Measurements from ENCODE around the gene PARVB. TPM values are rescaled to one million over a fixed set of nuclear protein-coding genes. Genes with fewer than 3 reads are reported as not detected.
A peak's percentile ranks its signal among the peaks of the same experiment; 100 is the strongest.

Gene PARVB
- total RNA-seq, 4 donors from 2014 or later = 27.7 to 88.5 (median 41.7) TPM

DNA sequence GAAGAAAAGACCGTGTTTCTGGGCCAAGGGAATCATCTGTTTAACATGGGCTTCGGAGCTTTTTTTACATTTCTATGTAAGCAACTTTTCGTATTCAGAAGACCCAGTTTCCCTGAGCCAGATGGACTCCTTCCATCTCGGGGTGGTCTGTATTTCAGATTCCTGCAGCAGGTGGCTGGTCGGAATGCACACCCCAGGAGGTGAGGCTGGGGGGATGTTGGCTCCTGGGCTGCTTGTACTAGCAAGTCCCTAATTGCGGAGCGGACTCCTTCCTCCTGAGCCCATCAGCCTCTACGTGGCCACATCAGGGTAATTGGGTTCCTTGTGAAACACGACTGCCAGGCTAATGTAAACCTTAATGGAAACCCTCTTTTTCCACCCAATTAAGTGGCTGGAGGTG is 58.7 kb downstream of the PARVB start:
- no peak for TF ChIP-seq POLR2A (IDR thresholded peaks at IDR 0.05)
- Histone ChIP-seq H3K9me3 (no peaks in the 10 kb centered on the region), H3K4me1 (peaks cover 0 to 11% of the 10 kb centered on the region in 2 donors), H3K4me3 (no peak overlapping the region), H3K36me3 (no peaks in the 10 kb centered on the region), H3K27ac (no peak overlapping the region), H3K27me3 (no peaks in the 10 kb centered on the region)
- no peak for DNase-seq
- intact Hi-C loops (cut with DNase I; ENCODE audit: low total_unique reads) = loop anchor here (10.0 kb wide), 1 partner anchor 542 kb away; no protein-coding TSS in a partner anchor

DNA sequence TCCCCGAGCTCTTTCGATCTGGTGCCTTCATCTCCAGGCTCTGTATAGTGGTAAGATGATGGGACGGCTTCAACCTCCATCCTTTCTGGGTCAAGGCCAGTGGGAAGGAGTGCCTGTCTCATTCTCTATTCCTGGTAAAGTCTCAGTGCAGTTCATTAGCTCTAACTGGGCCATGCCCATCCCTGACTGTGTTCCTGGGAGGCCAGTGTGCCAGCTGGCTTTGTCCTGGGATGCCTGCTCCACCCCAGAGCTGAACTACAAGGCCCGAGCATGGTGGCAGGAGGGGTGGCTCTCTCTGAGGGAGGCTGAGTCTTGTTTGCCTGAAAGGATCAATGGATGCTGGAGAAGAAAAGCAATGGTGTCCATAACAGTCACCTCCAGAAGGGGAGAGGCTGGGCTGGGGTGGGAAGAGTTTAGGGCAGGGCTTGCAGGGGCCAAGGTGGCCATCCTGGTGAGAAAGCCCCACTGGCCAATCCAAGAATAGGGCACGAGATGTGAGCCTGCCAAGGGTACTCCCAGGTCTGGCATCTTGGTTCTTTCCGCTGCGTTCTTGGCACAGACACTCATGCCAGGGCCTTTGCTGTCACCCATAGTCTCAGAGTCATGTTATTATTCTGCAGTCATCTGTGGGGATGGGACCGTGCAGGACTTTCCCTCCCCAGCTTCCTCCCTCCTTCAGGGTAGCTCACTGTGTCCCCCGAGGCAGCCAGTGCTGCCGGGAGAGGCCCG is 60.1 kb downstream of the PARVB start:
- H3K27me3 ChIP-seq = no peaks in the 10 kb centered on the region
- H3K27ac ChIP-seq = no peak overlapping the region
- DNase-seq = no peak
- H3K4me1 ChIP-seq = peaks cover 0 to 11% of the 10 kb centered on the region in 2 donors
- intact Hi-C loops (cut with DNase I; ENCODE audit: low total_unique reads) = loop anchor here (10.0 kb wide), 1 partner anchor 541 kb away; no protein-coding TSS in a partner anchor
- H3K36me3 ChIP-seq = no peaks in the 10 kb centered on the region
- H3K4me3 ChIP-seq = no peak overlapping the region
- TF ChIP-seq POLR2A (IDR thresholded peaks at IDR 0.05) = no peak
- TF ChIP-seq, protein P1, sequence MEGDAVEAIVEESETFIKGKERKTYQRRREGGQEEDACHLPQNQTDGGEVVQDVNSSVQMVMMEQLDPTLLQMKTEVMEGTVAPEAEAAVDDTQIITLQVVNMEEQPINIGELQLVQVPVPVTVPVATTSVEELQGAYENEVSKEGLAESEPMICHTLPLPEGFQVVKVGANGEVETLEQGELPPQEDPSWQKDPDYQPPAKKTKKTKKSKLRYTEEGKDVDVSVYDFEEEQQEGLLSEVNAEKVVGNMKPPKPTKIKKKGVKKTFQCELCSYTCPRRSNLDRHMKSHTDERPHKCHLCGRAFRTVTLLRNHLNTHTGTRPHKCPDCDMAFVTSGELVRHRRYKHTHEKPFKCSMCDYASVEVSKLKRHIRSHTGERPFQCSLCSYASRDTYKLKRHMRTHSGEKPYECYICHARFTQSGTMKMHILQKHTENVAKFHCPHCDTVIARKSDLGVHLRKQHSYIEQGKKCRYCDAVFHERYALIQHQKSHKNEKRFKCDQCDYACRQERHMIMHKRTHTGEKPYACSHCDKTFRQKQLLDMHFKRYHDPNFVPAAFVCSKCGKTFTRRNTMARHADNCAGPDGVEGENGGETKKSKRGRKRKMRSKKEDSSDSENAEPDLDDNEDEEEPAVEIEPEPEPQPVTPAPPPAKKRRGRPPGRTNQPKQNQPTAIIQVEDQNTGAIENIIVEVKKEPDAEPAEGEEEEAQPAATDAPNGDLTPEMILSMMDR (IDR thresholded peaks at IDR 0.05) = no peak
- no peaks in the 10 kb centered on the region for H3K9me3 ChIP-seq

DNA sequence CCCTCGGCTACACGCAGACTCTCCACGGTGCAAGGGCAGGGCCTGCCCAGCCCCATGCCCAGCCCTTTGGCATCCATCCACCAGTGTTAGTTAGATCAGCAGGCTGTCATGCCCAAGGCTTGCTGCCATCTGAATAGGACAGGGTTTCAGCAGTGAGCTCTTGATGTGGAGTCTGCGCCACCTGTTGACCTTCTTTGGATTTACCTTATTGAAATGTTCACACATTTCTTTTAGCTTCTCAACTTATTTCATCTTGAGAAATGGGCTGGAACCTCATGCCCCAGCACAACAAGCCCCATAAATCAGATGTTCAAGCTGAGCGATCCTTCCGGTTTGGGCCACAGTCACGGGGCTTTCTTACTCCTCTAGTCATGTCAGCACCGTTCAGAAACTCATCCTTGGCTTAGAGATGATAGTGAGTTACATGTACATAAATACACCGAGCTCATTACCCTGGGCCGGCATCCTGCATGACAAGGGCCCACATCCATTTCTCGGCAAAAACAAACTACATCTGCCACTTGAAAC is 61.7 kb downstream of the PARVB start:
- Histone ChIP-seq H3K27me3 (no peaks in the 10 kb centered on the region), H3K4me1 (peaks cover 0 to 11% of the 10 kb centered on the region in 2 donors), H3K36me3 (no peaks in the 10 kb centered on the region), H3K9me3 (no peaks in the 10 kb centered on the region), H3K27ac (peak overlapping the region; percentile 84 to 85), H3K4me3 (no peak overlapping the region)
- intact Hi-C loops (cut with DNase I; ENCODE audit: low total_unique reads) = loop anchor here (10.0 kb wide), 1 partner anchor 539 kb away; no protein-coding TSS in a partner anchor
- no peak for TF ChIP-seq POLR2A (IDR thresholded peaks at IDR 0.05)
- TF ChIP-seq, protein P1 (IDR thresholded peaks at IDR 0.05) = peak in 3 of 4 experiments; percentile 9 to 32 (median 32)
- peak; percentile 60 to 67 for DNase-seq

DNA sequence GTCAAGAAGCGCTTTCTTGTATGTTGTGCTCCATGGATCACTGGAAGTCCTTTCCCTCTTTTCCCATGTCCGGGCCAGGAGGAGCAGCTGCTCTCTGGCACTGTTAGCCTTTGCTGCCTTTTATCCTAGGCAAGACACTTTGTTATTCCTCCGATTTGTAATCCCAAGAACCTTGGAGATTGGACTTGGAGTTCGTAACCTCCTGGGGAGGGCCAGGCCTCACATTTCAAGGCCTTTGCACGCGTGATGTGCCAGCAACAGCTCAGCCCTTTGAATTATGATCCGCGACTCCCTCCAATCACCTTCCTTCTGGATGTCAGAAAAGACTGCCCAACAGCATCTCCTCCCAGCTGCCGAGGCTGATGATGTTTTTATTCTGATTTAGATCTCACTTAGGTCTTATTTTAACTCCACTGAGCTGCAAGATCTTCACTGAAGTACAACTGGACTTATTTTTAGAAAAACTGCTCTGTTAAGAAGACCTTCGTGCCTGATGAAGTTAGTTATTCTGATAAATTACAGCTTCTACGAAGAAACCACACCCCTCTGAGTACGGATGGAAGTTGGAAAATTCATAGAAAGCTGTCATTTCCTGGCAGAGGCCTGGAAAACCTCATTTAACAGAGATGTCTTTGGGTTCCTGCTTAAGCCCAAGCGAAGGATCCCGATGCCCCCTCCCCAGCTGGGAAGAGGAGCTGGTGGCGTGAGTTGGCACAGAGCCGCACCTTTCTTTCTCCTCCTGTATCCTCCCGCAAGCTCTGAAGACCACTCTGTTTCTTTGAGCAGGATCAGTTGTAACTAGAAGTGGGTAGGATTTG is 62.4 kb downstream of the PARVB start:
- H3K4me1 ChIP-seq = peaks cover 0 to 8% of the 10 kb centered on the region in 2 donors
- peak; percentile 81 to 86 for DNase-seq
- intact Hi-C loops (cut with DNase I; ENCODE audit: low total_unique reads) = loop anchor here (10.0 kb wide), 1 partner anchor 538 kb away; no protein-coding TSS in a partner anchor
- no peak overlapping the region for H3K4me3 ChIP-seq
- H3K36me3 ChIP-seq = no peaks in the 10 kb centered on the region
- H3K27me3 ChIP-seq = no peaks in the 10 kb centered on the region
- TF ChIP-seq POLR2A (IDR thresholded peaks at IDR 0.05) = no peak
- TF ChIP-seq, protein P1 (IDR thresholded peaks at IDR 0.05) = no peak
- H3K9me3 ChIP-seq = no peaks in the 10 kb centered on the region
- peak overlapping the region; percentile 84 to 85 for H3K27ac ChIP-seq

DNA sequence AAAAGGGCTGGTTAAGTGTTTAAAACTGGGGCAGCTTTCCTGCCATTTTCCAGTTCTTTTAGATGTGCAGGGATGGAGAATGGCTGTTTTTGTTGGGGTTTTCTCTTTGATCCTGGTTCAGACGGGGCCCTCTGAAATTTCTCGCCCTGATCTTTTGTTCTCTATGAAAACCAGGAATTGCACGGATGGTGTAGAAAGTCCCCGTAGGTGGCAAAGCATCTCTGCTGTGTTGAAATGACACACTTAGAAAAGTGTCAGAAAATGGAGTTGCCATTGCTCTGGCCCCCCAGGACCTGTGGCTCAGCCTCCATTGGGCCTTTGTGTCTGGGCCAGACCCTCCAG is 63.0 kb downstream of the PARVB start:
- Histone ChIP-seq H3K27me3 (no peaks in the 10 kb centered on the region), H3K4me1 (peaks cover 0 to 5% of the 10 kb centered on the region in 2 donors), H3K4me3 (no peak overlapping the region), H3K36me3 (no peaks in the 10 kb centered on the region), H3K9me3 (no peaks in the 10 kb centered on the region), H3K27ac (peak overlapping the region; percentile 84 to 85)
- DNase-seq = no peak
- no peak for TF ChIP-seq POLR2A (IDR thresholded peaks at IDR 0.05)
- TF ChIP-seq, protein P1 (IDR thresholded peaks at IDR 0.05) = no peak
- intact Hi-C loops (cut with DNase I; ENCODE audit: low total_unique reads) = loop anchor here (10.0 kb wide), 1 partner anchor 538 kb away; no protein-coding TSS in a partner anchor

Measured in uterus (tissue), 4 donors.